ENCODE measurements around the gene PLAGL2. TPM values are rescaled to one million over a fixed set of nuclear protein-coding genes. Genes with fewer than 3 reads are reported as not detected.

The PLAGL2 gene
- total RNA-seq, 1 experiment from 2014 or later, result 96.1 TPM

DNA sequence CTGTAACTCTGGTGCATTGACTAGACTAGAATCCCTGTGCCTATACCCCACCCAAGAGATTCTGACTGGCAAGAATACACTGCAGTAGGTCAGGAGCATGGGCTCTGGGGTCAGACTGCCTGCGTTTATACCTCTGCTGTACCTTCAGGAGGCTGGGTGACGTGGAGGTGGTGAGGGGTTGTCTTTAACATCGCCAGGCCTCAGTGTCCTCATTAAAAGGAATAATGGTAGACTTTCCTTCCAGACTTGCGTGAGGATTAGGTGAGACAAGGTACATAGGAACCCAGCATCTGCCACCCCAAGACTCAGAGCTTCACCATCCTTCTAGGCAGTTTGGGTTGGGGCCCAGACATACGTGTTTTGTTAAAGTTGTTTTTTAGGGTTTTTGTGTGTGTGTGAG lies 53.8 kb downstream of the PLAGL2 start:
- TF ChIP-seq, protein P1, sequence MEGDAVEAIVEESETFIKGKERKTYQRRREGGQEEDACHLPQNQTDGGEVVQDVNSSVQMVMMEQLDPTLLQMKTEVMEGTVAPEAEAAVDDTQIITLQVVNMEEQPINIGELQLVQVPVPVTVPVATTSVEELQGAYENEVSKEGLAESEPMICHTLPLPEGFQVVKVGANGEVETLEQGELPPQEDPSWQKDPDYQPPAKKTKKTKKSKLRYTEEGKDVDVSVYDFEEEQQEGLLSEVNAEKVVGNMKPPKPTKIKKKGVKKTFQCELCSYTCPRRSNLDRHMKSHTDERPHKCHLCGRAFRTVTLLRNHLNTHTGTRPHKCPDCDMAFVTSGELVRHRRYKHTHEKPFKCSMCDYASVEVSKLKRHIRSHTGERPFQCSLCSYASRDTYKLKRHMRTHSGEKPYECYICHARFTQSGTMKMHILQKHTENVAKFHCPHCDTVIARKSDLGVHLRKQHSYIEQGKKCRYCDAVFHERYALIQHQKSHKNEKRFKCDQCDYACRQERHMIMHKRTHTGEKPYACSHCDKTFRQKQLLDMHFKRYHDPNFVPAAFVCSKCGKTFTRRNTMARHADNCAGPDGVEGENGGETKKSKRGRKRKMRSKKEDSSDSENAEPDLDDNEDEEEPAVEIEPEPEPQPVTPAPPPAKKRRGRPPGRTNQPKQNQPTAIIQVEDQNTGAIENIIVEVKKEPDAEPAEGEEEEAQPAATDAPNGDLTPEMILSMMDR (IDR thresholded peaks at IDR 0.05; ENCODE audit: insufficient read depth in 1 of 2, low read depth in 1 of 2, low read length in 1 of 2, severe bottlenecking in 1 of 2, unreplicated experiment in 1 of 2), result no peak
- Mint-ChIP-seq H3K9me3 (ENCODE audit: unreplicated experiment) (no peaks in the 10 kb centered on the region), H3K4me1 (ENCODE audit: low read depth, unreplicated experiment) (peaks cover 8% of the 10 kb centered on the region), H3K27ac (ENCODE audit: unreplicated experiment) (no peak overlapping the region), H3K36me3 (ENCODE audit: insufficient read depth, unreplicated experiment) (peaks cover 84% of the 10 kb centered on the region), H3K4me3 (ENCODE audit: unreplicated experiment) (no peak overlapping the region), H3K27me3 (ENCODE audit: insufficient read depth, unreplicated experiment) (no peaks in the 10 kb centered on the region)
- intact Hi-C loops (cut with micrococcal nuclease; ENCODE audit: unreplicated experiment), result loop anchor here (2.0 kb wide), 1 partner anchor 499 kb away; no protein-coding TSS in a partner anchor
- Histone ChIP-seq H3K36me3 (ENCODE audit: control insufficient read depth, insufficient read depth, low read length) (peaks cover 26% of the 10 kb centered on the region), H3K4me3 (ENCODE audit: low read depth, low read length) (no peak overlapping the region), H3K4me1 (peaks cover 6% of the 10 kb centered on the region), H3K27me3 (replicated peaks; ENCODE audit: control insufficient read depth, insufficient read depth, low read length) (no peaks in the 10 kb centered on the region), H3K9me3 (no peaks in the 10 kb centered on the region)
- POLR2A ChIA-PET, result no interaction called here
- BruUV-seq (replicated peaks), result no TSS peak
- CTCF ChIA-PET, result no interaction called here
- DNase-seq, result peak in 1 of 2 experiments; percentile 28

DNA sequence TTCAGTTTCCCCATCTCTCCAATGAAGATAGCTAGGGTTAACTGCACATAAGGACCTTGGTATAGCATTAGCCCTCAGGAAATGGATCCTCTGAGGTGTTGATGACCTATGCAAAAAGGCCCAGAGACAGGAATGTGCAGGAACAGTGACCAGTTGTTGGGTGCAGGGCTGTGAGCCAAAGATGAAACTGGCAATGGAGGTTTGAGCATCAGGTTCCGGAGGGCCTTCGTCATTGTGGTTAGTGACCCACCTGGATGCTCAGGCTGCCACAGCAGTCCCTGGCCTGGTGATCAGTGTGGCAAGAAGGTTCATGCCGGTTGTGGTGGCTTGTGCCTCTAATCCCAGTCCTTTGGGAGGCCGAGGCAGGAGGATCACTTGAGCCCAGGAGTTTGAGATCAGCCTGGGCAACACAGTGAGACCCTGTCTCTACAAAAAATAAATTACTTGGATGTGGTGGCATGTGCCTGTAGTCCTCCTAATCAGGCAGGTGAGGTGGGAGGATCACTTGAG lies 54.3 kb downstream of the PLAGL2 start:
- peaks cover 84% of the 10 kb centered on the region for H3K36me3 Mint-ChIP-seq (ENCODE audit: insufficient read depth, unreplicated experiment)
- peaks cover 8% of the 10 kb centered on the region for H3K4me1 Mint-ChIP-seq (ENCODE audit: low read depth, unreplicated experiment)
- intact Hi-C loops (cut with micrococcal nuclease; ENCODE audit: unreplicated experiment), result no loop called here

DNA sequence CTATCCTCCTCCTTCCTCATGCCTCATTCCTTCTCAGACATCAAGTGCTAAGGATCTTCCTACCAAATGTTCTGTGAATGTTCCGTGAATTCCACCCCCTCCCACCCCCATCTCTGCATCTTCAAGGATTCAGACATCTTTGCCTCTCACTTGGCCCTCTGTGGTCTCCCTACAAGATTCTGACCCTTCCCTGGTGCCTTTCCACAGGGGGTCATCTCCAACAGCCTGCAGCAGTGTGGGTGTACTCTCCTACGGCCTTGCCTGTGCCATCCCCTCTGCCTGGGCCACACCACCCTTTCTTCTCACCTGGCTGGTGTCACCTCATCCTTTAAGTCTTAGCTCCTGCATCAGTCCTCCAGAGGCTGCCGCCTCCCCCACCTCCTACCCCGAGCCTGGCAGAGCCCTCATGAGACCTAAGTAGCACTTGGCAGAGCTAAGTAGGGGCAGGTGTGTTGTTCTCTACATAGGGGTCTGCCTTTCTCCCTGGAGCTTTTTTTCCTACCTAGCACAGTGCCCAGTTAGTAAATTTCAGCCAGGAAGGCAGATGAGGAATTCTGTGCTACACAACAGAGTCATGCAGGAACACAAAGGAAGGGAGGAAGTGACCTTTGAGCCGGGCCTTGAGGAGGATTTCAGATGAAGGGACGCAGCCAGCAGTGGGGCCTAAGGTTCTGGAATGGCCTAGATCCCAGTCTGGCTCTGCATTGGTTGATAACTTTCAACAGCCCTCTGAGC lies 55.0 kb downstream of the PLAGL2 start:
- CTCF ChIA-PET, result no interaction called here

More for the DNA sequence above, 54.3 kb downstream of the PLAGL2 start:
- ChIA-PET POLR2A (no interaction called here), CTCF (no interaction called here)
- peak in 1 of 2 experiments; percentile 23 for DNase-seq
- Histone ChIP-seq H3K4me1 (peaks cover 6% of the 10 kb centered on the region), H3K27me3 (replicated peaks; ENCODE audit: control insufficient read depth, insufficient read depth, low read length) (no peaks in the 10 kb centered on the region), H3K4me3 (ENCODE audit: low read depth, low read length) (no peak overlapping the region), H3K9me3 (no peaks in the 10 kb centered on the region), H3K36me3 (ENCODE audit: control insufficient read depth, insufficient read depth, low read length) (peaks cover 25% of the 10 kb centered on the region)
- BruUV-seq (replicated peaks), result no TSS peak
- TF ChIP-seq, protein P1 (IDR thresholded peaks at IDR 0.05; ENCODE audit: insufficient read depth in 1 of 2, low read depth in 1 of 2, low read length in 1 of 2, severe bottlenecking in 1 of 2, unreplicated experiment in 1 of 2), result no peak
- Mint-ChIP-seq H3K27ac (ENCODE audit: unreplicated experiment) (no peak overlapping the region), H3K27me3 (ENCODE audit: insufficient read depth, unreplicated experiment) (no peaks in the 10 kb centered on the region), H3K4me3 (ENCODE audit: unreplicated experiment) (no peak overlapping the region), H3K9me3 (ENCODE audit: unreplicated experiment) (no peaks in the 10 kb centered on the region)

More for the DNA sequence above, 55.0 kb downstream of the PLAGL2 start:
- Mint-ChIP-seq H3K36me3 (ENCODE audit: insufficient read depth, unreplicated experiment) (peaks cover 84% of the 10 kb centered on the region), H3K4me3 (ENCODE audit: unreplicated experiment) (no peak overlapping the region), H3K27ac (ENCODE audit: unreplicated experiment) (peak overlapping the region; percentile 46), H3K4me1 (ENCODE audit: low read depth, unreplicated experiment) (peaks cover 8% of the 10 kb centered on the region), H3K27me3 (ENCODE audit: insufficient read depth, unreplicated experiment) (no peaks in the 10 kb centered on the region), H3K9me3 (ENCODE audit: unreplicated experiment) (no peaks in the 10 kb centered on the region)
- intact Hi-C loops (cut with micrococcal nuclease; ENCODE audit: unreplicated experiment), result no loop called here
- Histone ChIP-seq H3K36me3 (ENCODE audit: control insufficient read depth, insufficient read depth, low read length) (peaks cover 25% of the 10 kb centered on the region), H3K4me3 (ENCODE audit: low read depth, low read length) (no peak overlapping the region), H3K27me3 (replicated peaks; ENCODE audit: control insufficient read depth, insufficient read depth, low read length) (no peaks in the 10 kb centered on the region), H3K9me3 (no peaks in the 10 kb centered on the region), H3K4me1 (peaks cover 6% of the 10 kb centered on the region)
- POLR2A ChIA-PET, result no interaction called here
- BruUV-seq (replicated peaks), result no TSS peak
- TF ChIP-seq, protein P1 (IDR thresholded peaks at IDR 0.05; ENCODE audit: insufficient read depth in 1 of 2, low read depth in 1 of 2, low read length in 1 of 2, severe bottlenecking in 1 of 2, unreplicated experiment in 1 of 2), result no peak
- no peak for DNase-seq
